OCI-LY7 (cell line): ENCODE data around the gene BUB3.

Experiments
- CTCF ChIP-seq: fragments of 200-600 bp; sonication (generic); conservative IDR thresholded peaks from 2 replicates; pipeline ENCODE4 v1.5.1; 2014; ENCODE audit warnings: mild to moderate bottlenecking, antibody characterized with exemption, low read length, moderate library complexity, mixed read lengths
- EZH2phosphoT487 ChIP-seq: fragments of 200-600 bp; sonication (generic); IDR thresholded peaks from 2 replicates; pipeline ENCODE4 v1.6.1; 2018; ENCODE audit warnings: low read depth, borderline replicate concordance, mild to moderate bottlenecking, mixed run types, antibody characterized with exemption, low read length, moderate library complexity, mixed read lengths

GRCh38 chr10:123166618-123167017 is 12.4 kb downstream of the BUB3 start:
- TF ChIP-seq CTCF, result no peak
- no peak for TF ChIP-seq EZH2phosphoT487
